Mesenchymal stem cell (in vitro differentiated cells and primary cell): ENCODE data around the gene WWP2.

Experiments
- DNase-seq: peaks from one replicate; pipeline ENCODE4 v3.0.0-alpha.2; 2013
- H2AFZ ChIP-seq: one replicate; pipeline ENCODE4 v1.6.1; 2013; ENCODE audit warnings: low read depth, mild to moderate bottlenecking, control low read depth, inconsistent platforms, low read length, moderate library complexity
- H2AK5ac ChIP-seq: 2 replicates; pipeline ENCODE4 v1.6.1; 2013; ENCODE audit warnings: low read length, moderate library complexity, mild to moderate bottlenecking, inconsistent platforms; ENCODE audit not compliant: severe bottlenecking
- H2BK120ac ChIP-seq: one replicate; pipeline ENCODE4 v1.6.1; 2013; ENCODE audit warnings: low read depth, mild to moderate bottlenecking, inconsistent platforms, low read length, moderate library complexity
- H2BK12ac ChIP-seq, 2 experiments: one replicate each; pipeline ENCODE4 v1.6.1; 2013; ENCODE audit warnings: inconsistent platforms in 2 of 2, low read length in 2 of 2, mild to moderate bottlenecking in 2 of 2, moderate library complexity in 2 of 2, control low read depth in 1 of 2
- H2BK15ac ChIP-seq: one replicate; pipeline ENCODE4 v1.6.1; 2013; ENCODE audit warnings: mild to moderate bottlenecking, low read depth, inconsistent platforms; ENCODE audit not compliant: poor library complexity, severe bottlenecking
- H2BK5ac ChIP-seq: 2 replicates; pipeline ENCODE4 v1.6.1; 2013; ENCODE audit warnings: low read depth, mild to moderate bottlenecking, low read length, control low read depth, inconsistent platforms; ENCODE audit not compliant: poor library complexity, severe bottlenecking
- H3K14ac ChIP-seq, 2 experiments: one replicate each; pipeline ENCODE4 v1.6.1; 2013; ENCODE audit warnings: inconsistent platforms in 2 of 2, low read length in 2 of 2, control low read depth in 1 of 2, mild to moderate bottlenecking in 1 of 2, moderate library complexity in 1 of 2
- H3K18ac ChIP-seq, 2 experiments: one replicate each; pipeline ENCODE4 v1.6.1; 2013; ENCODE audit warnings: inconsistent platforms in 2 of 2, low read length in 2 of 2, control low read depth in 1 of 2, low read depth in 1 of 2, mild to moderate bottlenecking in 1 of 2
- H3K23ac ChIP-seq, 2 experiments: one replicate each; pipeline ENCODE4 v1.6.1; 2013; ENCODE audit warnings: inconsistent platforms in 2 of 2, low read length in 2 of 2, mild to moderate bottlenecking in 2 of 2, moderate library complexity in 2 of 2, control low read depth in 1 of 2
- H3K27ac ChIP-seq: 2 replicates; pipeline ENCODE4 v1.5.1; 2013; ENCODE audit warnings: mild to moderate bottlenecking, moderate library complexity, low read length, control low read depth, inconsistent platforms; ENCODE audit not compliant: poor library complexity, severe bottlenecking
- H3K27me3 ChIP-seq, 2 experiments: 2 replicates each; pipeline versions ENCODE4 v1.6.1 to v1.7.0; 2013; ENCODE audit warnings: low read length in 2 of 2, mild to moderate bottlenecking in 2 of 2, moderate library complexity in 2 of 2, control low read depth in 1 of 2, inconsistent platforms in 1 of 2; ENCODE audit not compliant: control insufficient read depth in 1 of 2, insufficient read depth in 1 of 2
- H3K36me3 ChIP-seq, 2 experiments: 2 replicates each; pipeline versions ENCODE4 v1.6.1 to v1.7.0; 2013; ENCODE audit warnings: low read length in 2 of 2, control low read depth in 1 of 2, inconsistent platforms in 1 of 2, low read depth in 1 of 2, mild to moderate bottlenecking in 1 of 2; ENCODE audit not compliant: insufficient read depth in 2 of 2, control insufficient read depth in 1 of 2
- H3K4ac ChIP-seq, 2 experiments: one replicate each; pipeline ENCODE4 v1.6.1; 2013; ENCODE audit warnings: inconsistent platforms in 2 of 2, low read length in 2 of 2, mild to moderate bottlenecking in 2 of 2, moderate library complexity in 2 of 2, control low read depth in 1 of 2, low read depth in 1 of 2
- H3K4me1 ChIP-seq: 2 replicates; pipeline ENCODE4 v1.6.1; 2013; ENCODE audit warnings: low read depth, low read length, control low read depth; ENCODE audit not compliant: control insufficient read depth, insufficient read depth
- H3K4me2 ChIP-seq: 2 replicates; pipeline ENCODE4 v1.6.1; 2013; ENCODE audit warnings: low read length, mild to moderate bottlenecking, inconsistent platforms; ENCODE audit not compliant: poor library complexity, severe bottlenecking
- H3K4me3 ChIP-seq, 2 experiments: 2 replicates each; pipeline versions ENCODE4 v1.5.1 to v1.7.0; 2013; ENCODE audit warnings: low read length in 2 of 2, mild to moderate bottlenecking in 2 of 2, control low read depth in 1 of 2, low read depth in 1 of 2; ENCODE audit not compliant: insufficient read depth in 1 of 2
- H3K79me1 ChIP-seq: replicated peaks from 2 replicates; pipeline ENCODE4 v1.6.1; 2013; ENCODE audit warnings: mild to moderate bottlenecking, control low read depth, low read length, inconsistent platforms; ENCODE audit not compliant: poor library complexity, severe bottlenecking
- H3K9ac ChIP-seq: 2 replicates; pipeline ENCODE4 v1.7.0; 2013; ENCODE audit warnings: mild to moderate bottlenecking, low read length, moderate library complexity
- H3K9me3 ChIP-seq: 2 replicates; pipeline ENCODE4 v1.7.0; 2013; ENCODE audit warnings: mild to moderate bottlenecking, low read length; ENCODE audit not compliant: control insufficient read depth
- H4K8ac ChIP-seq: one replicate; pipeline ENCODE4 v1.6.1; 2013; ENCODE audit warnings: inconsistent platforms, mild to moderate bottlenecking, low read length, moderate library complexity
- H4K91ac ChIP-seq: one replicate; pipeline ENCODE4 v1.6.1; 2013; ENCODE audit warnings: mild to moderate bottlenecking, low read length, inconsistent platforms
- WGBS: methylation state at CpG from one replicate; pipeline ENCODE4 v1.1.7; 2013; ENCODE audit warnings: mixed read lengths; 5-methylcytosine and 5-hydroxymethylcytosine counted together

The WWP2 gene

DNA sequence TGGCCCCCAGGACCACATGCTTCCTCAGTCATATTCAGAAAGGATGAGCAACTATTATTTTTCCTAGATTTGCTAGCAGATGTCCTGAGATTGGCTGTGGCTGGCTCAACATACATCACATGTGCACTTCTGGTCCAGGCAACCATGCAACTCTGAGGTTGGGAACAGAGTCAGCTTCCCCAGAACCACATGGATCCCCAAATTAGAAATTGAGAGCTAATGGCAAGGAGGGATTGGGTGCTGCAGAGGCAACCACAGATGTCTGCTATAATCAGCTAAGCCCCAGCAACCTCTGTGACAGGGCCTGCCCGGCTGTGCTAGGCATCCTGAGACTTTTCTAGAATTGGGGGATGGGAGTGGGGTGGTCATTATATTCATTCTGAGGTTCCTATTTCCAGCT lies 155.2 kb downstream of the WWP2 start:
- no peak overlapping the region for H2BK120ac ChIP-seq
- no peak overlapping the region for H4K91ac ChIP-seq
- H2AK5ac ChIP-seq = peak overlapping the region; percentile 49
- peak overlapping the region in 1 of 2 experiments; percentile 72 for H3K4me3 ChIP-seq
- no peak overlapping the region for H2AFZ ChIP-seq
- peak overlapping the region; percentile 86 for H3K27ac ChIP-seq
- no peak overlapping the region for H3K23ac ChIP-seq
- peaks cover 7% of the 10 kb centered on the region for H3K4me1 ChIP-seq
- peak overlapping the region; percentile 37 for H2BK15ac ChIP-seq
- H3K27me3 ChIP-seq = no peaks in the 10 kb centered on the region
- H2BK5ac ChIP-seq = no peak overlapping the region
- 40% methylated on average over 1 of the region's 1 CpG for WGBS
- H2BK12ac ChIP-seq = no peak overlapping the region
- H3K4ac ChIP-seq = no peak overlapping the region
- DNase-seq = no peak
- peak overlapping the region; percentile 94 for H3K9ac ChIP-seq
- peak overlapping the region in 1 of 2 experiments; percentile 45 for H3K14ac ChIP-seq
- H3K79me1 ChIP-seq = no peaks in the 10 kb centered on the region
- no peaks in the 10 kb centered on the region for H3K9me3 ChIP-seq
- peak overlapping the region in 1 of 2 experiments; percentile 70 for H3K18ac ChIP-seq
- H3K4me2 ChIP-seq = peak overlapping the region; percentile 95
- peak overlapping the region; percentile 9 for H4K8ac ChIP-seq
- H3K36me3 ChIP-seq = no peaks in the 10 kb centered on the region

DNA sequence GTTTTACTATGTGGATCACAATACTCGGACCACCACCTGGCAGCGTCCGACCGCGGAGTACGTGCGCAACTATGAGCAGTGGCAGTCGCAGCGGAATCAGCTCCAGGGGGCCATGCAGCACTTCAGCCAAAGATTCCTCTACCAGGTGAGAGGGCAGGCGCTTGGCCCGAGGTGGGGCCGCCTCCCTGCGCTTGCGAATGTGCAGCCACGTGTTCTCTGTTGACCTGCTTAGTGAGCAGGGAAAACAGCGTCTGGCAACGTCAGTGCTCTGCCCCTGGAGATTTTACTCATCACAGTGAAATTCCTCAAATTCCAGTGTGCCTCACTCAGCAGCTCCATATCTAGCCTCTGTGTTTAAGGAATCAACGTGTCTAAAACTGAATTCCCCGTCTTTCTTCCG lies 155.6 kb downstream of the WWP2 start:
- Histone ChIP-seq H3K4me3 (peak overlapping the region in 1 of 2 experiments; percentile 72), H2BK12ac (peak overlapping the region in 1 of 2 experiments; percentile 39), H3K79me1 (no peaks in the 10 kb centered on the region), H3K27me3 (no peaks in the 10 kb centered on the region), H3K27ac (peak overlapping the region; percentile 96), H3K36me3 (no peaks in the 10 kb centered on the region), H4K91ac (no peak overlapping the region), H3K14ac (peak overlapping the region in 1 of 2 experiments; percentile 45), H3K18ac (peak overlapping the region in 1 of 2 experiments; percentile 70), H3K4me2 (peak overlapping the region; percentile 95), H3K9ac (peak overlapping the region; percentile 94), H3K9me3 (no peaks in the 10 kb centered on the region), H3K4ac (no peak overlapping the region), H2BK5ac (peak overlapping the region; percentile 82), H2BK15ac (peak overlapping the region; percentile 37), H2BK120ac (no peak overlapping the region), H2AK5ac (peak overlapping the region; percentile 49), H3K4me1 (peaks cover 7% of the 10 kb centered on the region), H3K23ac (no peak overlapping the region), H4K8ac (peak overlapping the region; percentile 9), H2AFZ (no peak overlapping the region)
- WGBS = 10% methylated on average over 20 of the region's 20 CpGs
- peak; percentile 87 for DNase-seq

DNA sequence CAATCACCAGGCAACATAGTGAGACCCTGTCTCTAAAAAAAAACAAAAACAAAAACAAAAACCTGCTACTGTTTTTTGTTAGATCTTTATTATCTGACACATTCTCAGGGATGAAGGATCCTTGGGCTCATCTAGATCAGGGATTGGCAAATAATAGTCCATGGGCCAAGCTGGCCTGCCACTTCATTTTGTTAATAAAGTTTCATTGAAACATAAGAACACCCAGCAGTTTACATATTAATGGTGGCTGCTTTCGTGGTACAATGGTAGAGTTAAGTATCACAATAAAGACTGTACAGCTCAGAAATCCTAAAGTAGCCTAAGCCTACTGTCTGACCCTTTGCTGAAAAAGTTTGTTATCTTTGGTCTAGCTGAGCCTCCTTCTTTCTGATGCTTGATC lies 156.1 kb downstream of the WWP2 start:
- H3K4ac ChIP-seq = no peak overlapping the region
- H2BK15ac ChIP-seq = no peak overlapping the region
- H3K36me3 ChIP-seq = no peaks in the 10 kb centered on the region
- peak overlapping the region; percentile 94 for H3K9ac ChIP-seq
- H3K23ac ChIP-seq = no peak overlapping the region
- peak overlapping the region; percentile 95 for H3K4me2 ChIP-seq
- peaks cover 7% of the 10 kb centered on the region for H3K4me1 ChIP-seq
- DNase-seq = no peak
- no peak overlapping the region for H4K91ac ChIP-seq
- H2BK12ac ChIP-seq = peak overlapping the region in 1 of 2 experiments; percentile 23
- H2BK120ac ChIP-seq = peak overlapping the region; percentile 36
- H3K79me1 ChIP-seq = no peaks in the 10 kb centered on the region
- no peaks in the 10 kb centered on the region for H3K9me3 ChIP-seq
- no peak overlapping the region for H3K18ac ChIP-seq
- H2BK5ac ChIP-seq = peak overlapping the region; percentile 82
- no peak overlapping the region for H3K14ac ChIP-seq
- H4K8ac ChIP-seq = no peak overlapping the region
- H3K27ac ChIP-seq = peak overlapping the region; percentile 96
- peak overlapping the region; percentile 64 for H2AK5ac ChIP-seq
- H2AFZ ChIP-seq = no peak overlapping the region
- peak overlapping the region in 1 of 2 experiments; percentile 72 for H3K4me3 ChIP-seq
- H3K27me3 ChIP-seq = no peaks in the 10 kb centered on the region
- 90% methylated on average over 1 of the region's 1 CpG for WGBS

DNA sequence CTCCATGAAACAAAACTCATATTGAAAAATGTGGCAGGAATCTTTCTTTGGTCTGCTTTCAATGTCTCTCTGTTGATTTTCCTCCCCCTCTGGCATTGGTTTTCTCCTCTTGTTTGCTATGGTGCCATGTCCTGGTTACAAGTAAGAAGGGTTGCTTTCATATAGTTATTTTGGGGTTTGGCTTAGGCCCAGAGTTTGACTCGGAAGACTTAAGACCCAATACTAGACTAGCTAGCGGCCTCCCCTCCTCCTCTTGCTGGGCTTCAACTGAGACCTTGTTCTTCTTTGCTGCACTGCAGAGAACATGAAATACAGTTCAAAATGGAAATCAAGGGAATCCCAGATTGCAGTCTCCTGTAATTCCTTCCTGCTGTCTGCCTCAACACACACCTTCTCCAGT lies 159.0 kb downstream of the WWP2 start:
- H3K23ac ChIP-seq = no peak overlapping the region
- H3K36me3 ChIP-seq = no peaks in the 10 kb centered on the region
- no peak overlapping the region for H2AFZ ChIP-seq
- no peak overlapping the region for H3K14ac ChIP-seq
- no peak overlapping the region for H3K9ac ChIP-seq
- no peak overlapping the region for H4K91ac ChIP-seq
- WGBS = 96% methylated on average over 2 of the region's 2 CpGs
- no peaks in the 10 kb centered on the region for H3K9me3 ChIP-seq
- H3K27me3 ChIP-seq = no peaks in the 10 kb centered on the region
- no peak overlapping the region for H3K27ac ChIP-seq
- H3K4ac ChIP-seq = no peak overlapping the region
- DNase-seq = no peak
- peaks cover 21% of the 10 kb centered on the region for H3K4me1 ChIP-seq
- no peak overlapping the region for H3K18ac ChIP-seq
- peaks cover 5% of the 10 kb centered on the region for H3K79me1 ChIP-seq
- no peak overlapping the region for H2BK15ac ChIP-seq
- no peak overlapping the region for H3K4me2 ChIP-seq
- no peak overlapping the region for H4K8ac ChIP-seq
- no peak overlapping the region for H2AK5ac ChIP-seq
- H2BK120ac ChIP-seq = no peak overlapping the region
- H2BK5ac ChIP-seq = no peak overlapping the region
- no peak overlapping the region for H3K4me3 ChIP-seq
- no peak overlapping the region for H2BK12ac ChIP-seq
